Neutrophil (primary cell): Measurements from ENCODE around the gene TMEM9B.

Experiments used
- H3K27ac ChIP-seq: fragments of 200-600 bp; sonication (generic); 2 replicates; pipeline ENCODE4 v1.5.1; 2016; ENCODE audit warnings: mild to moderate bottlenecking, moderate library complexity
- H3K27me3 ChIP-seq: fragments of 200-600 bp; sonication (generic); 2 replicates; pipeline ENCODE4 v1.6.0; 2016; ENCODE audit warnings: mild to moderate bottlenecking
- H3K36me3 ChIP-seq: fragments of 200-600 bp; sonication (generic); 2 replicates; pipeline ENCODE4 v1.5.1; 2017
- H3K4me1 ChIP-seq, 2 experiments: fragments of 200-600 bp in 1 of 2; sonication (generic) in 1 of 2; 1 replicate in 1 of 2; 2 replicates in 1 of 2; pipeline versions ENCODE4 v1.5.1 to v1.6.1; 2013 to 2016; ENCODE audit warnings: low read depth in 1 of 2, low read length in 1 of 2, mild to moderate bottlenecking in 1 of 2, moderate library complexity in 1 of 2; ENCODE audit not compliant: control insufficient read depth in 1 of 2, insufficient read depth in 1 of 2
- H3K4me3 ChIP-seq, 2 experiments: fragments of 200-600 bp in 1 of 2; sonication (generic) in 1 of 2; 1 replicate in 1 of 2; 2 replicates in 1 of 2; pipeline ENCODE4 v1.5.1; 2013 to 2016; ENCODE audit warnings: low read depth in 1 of 2, low read length in 1 of 2, mild to moderate bottlenecking in 1 of 2, moderate library complexity in 1 of 2
- H3K9me3 ChIP-seq: fragments of 200-600 bp; sonication (generic); 2 replicates; pipeline ENCODE4 v1.5.1; 2016
- TF ChIP-seq, protein P1 (sequence below): fragments of 200-600 bp; sonication (generic); IDR thresholded peaks from 2 replicates; pipeline ENCODE4 v1.5.1; 2016; ENCODE audit warnings: antibody characterized with exemption

TMEM9B gene

DNA sequence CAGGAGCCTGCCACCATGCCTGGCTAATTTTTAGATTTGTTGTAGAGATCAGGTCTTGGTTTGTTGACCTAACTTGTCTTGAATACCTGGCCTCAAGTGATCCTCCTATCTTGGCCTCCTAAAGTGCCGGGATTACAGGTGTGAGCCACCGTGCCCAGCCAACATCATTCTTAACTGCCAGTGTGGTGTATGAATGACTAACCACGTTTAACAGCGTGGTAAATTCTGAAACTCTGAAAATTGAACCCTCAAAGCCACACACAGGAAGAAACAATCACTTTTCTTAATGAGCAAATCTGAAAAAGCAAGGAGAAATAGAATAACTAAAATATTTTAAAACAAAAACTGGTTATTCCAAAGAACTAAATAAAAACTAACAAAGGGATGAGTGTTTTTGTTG is 7.4 kb downstream of the TMEM9B start:
- H3K27ac ChIP-seq = no peak overlapping the region
- no peaks in the 10 kb centered on the region for H3K27me3 ChIP-seq
- no peaks in the 10 kb centered on the region for H3K9me3 ChIP-seq
- H3K4me1 ChIP-seq = no peaks in the 10 kb centered on the region
- TF ChIP-seq, protein P1, sequence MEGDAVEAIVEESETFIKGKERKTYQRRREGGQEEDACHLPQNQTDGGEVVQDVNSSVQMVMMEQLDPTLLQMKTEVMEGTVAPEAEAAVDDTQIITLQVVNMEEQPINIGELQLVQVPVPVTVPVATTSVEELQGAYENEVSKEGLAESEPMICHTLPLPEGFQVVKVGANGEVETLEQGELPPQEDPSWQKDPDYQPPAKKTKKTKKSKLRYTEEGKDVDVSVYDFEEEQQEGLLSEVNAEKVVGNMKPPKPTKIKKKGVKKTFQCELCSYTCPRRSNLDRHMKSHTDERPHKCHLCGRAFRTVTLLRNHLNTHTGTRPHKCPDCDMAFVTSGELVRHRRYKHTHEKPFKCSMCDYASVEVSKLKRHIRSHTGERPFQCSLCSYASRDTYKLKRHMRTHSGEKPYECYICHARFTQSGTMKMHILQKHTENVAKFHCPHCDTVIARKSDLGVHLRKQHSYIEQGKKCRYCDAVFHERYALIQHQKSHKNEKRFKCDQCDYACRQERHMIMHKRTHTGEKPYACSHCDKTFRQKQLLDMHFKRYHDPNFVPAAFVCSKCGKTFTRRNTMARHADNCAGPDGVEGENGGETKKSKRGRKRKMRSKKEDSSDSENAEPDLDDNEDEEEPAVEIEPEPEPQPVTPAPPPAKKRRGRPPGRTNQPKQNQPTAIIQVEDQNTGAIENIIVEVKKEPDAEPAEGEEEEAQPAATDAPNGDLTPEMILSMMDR = no peak
- H3K4me3 ChIP-seq = no peak overlapping the region
- H3K36me3 ChIP-seq = peaks cover 42% of the 10 kb centered on the region

DNA sequence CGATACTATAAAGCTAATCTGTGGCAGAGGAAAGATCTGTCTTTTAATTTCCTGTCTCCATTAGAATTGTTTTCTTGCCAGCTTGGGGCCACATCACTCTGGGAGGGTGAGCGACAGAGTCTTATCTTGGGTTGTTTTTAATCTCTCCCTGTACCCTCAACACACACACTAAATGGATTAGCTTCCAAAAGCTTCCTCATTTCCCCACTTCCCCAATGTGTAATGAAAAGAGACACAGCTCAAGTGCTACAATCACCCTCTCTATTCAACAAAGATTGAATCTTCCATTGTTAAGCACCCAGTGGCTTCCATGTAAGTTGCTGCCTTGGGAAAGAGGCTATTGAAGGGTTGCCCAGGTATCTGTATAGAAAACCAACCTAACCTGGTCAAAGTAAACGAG is 15.4 kb downstream of the TMEM9B start:
- Histone ChIP-seq H3K27ac (no peak overlapping the region), H3K9me3 (no peaks in the 10 kb centered on the region), H3K4me1 (no peaks in the 10 kb centered on the region), H3K4me3 (no peak overlapping the region), H3K36me3 (peaks cover 44% of the 10 kb centered on the region), H3K27me3 (no peaks in the 10 kb centered on the region)
- TF ChIP-seq, protein P1 = no peak

DNA sequence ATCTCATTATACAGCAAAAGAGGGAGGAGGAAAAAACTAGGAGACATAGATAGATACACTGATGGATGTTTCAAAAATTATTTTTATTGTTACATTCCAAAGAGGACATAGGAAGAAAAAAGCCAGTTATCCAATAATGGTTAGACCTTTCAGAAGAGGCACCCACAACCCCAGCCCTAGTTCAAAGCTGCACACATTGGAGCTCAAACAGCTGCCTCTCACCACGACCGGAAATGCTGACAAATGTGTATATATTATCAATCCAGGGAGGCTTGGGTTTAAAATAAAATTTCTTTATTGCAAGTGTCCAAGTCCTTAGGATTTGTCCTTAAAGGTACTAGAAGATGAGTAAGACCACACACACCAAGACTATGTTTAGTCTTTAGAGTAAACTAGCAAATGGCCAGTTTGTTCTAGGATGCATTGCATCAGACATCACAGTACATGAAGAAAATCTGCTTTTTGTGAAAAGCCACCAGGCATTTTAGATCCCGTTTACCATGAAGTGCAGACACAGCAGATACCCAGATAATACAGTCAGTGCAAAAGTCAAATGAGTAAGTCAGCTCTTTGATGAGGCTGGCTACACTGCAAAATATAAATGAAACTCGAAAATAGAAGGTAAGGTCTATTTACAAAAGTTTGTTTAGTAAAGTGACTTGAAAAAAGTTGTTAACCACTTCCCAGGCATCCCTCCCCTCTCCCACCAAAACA is 16.9 kb downstream of the TMEM9B start:
- Histone ChIP-seq H3K36me3 (peaks cover 30% of the 10 kb centered on the region), H3K4me1 (no peaks in the 10 kb centered on the region), H3K27me3 (no peaks in the 10 kb centered on the region), H3K9me3 (no peaks in the 10 kb centered on the region), H3K4me3 (no peak overlapping the region), H3K27ac (no peak overlapping the region)
- TF ChIP-seq, protein P1 = no peak

DNA sequence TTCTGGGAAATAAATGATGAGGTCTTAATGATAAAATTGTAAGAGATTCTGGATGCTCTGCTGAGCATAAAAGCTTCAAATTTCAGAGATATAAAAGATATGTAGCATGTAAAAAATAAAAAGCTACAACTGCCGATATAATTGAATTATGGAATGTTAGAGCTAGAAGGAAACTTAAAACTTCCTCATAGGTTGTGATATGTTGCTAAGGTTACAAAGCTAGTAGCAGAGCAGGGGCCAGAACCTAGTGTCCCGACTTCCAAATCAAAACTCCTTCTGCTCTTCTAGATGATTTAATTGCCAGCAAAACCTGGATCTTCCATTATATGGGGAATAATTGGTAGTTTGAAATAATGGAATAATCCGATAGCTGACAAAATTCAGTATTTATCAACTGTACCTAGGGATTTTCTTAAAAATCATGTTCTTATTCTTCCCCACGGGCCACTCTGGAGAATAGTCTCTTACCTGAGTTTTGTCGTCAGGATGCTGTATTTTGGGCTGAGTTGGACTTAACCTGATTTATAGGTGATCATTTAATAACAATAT is 21.6 kb downstream of the TMEM9B start, which contains the start of gene ASCL3:
ASCL3 (minus strand) TSS at position 499 of the 549 bp plus-strand sequence. CDS start 4,855 bp downstream, outside the sequence.
- Histone ChIP-seq H3K4me3 (no peak within 1 kb of the TSS), H3K27me3 (no peaks in the 10 kb centered on the region)
- TF ChIP-seq, protein P1 = no peak

DNA sequence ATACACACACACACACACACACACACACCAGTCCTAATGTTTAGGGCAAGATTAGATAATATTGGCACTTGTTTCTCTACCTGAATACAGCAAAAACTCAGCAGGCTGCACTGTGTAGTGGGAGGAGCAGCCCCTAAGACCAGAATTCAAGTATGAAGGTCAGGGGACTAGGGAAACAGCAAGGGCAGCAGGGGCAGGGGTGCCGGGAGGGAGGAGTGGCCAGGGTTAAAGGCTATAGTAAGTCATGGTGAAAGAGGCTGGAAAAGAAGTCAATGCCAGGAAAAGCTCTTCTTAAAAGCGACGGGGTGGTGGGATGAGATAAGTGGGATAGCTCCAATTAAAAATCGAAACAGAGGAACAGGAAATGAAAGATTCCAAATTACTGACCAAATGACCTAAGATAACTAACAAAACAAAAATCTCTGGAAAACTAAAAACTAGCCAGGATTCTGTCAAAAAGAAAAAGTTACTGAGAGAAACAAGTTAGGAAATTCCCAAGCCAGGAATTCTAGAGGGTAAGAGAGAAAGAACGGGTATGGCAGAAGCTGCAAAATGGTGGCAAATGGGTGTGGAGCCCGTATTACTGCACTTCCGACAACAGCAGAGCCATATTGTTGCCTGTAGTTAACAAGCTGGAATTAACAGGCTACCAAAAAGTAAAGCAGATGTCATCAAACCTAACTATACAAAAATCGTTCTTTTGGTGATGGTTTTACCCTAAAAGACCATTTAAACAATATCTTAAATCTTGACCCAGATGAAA is 22.7 kb downstream of the TMEM9B start:
- Histone ChIP-seq H3K36me3 (no peaks in the 10 kb centered on the region), H3K9me3 (no peaks in the 10 kb centered on the region), H3K4me1 (no peaks in the 10 kb centered on the region), H3K27ac (no peak overlapping the region), H3K4me3 (no peak overlapping the region), H3K27me3 (no peaks in the 10 kb centered on the region)
- TF ChIP-seq, protein P1 = no peak

More for the DNA sequence above, 21.6 kb downstream of the TMEM9B start, which contains the start of gene ASCL3:
- no peak within 1 kb of the TSS for H3K27ac ChIP-seq
- H3K9me3 ChIP-seq = no peaks in the 10 kb centered on the region
- peaks cover 7% of the 10 kb centered on the region for H3K36me3 ChIP-seq
- H3K4me1 ChIP-seq = no peaks in the 10 kb centered on the region
